ENCODE data around the gene TSEN54. TPM values are rescaled to one million over a fixed set of nuclear protein-coding genes. Genes with fewer than 3 reads are reported as not detected.

TSEN54 gene
- total RNA-seq, 2 experiments from 2014 or later = 57.4 to 69.8 TPM

- H3K4me1 ChIP-seq (ENCODE audit: insufficient read depth, low read length, poor library complexity, severe bottlenecking) = peaks cover 14% of the 10 kb centered on the region
- intact Hi-C loops (cut with micrococcal nuclease; ENCODE audit: unreplicated experiment) = no loop called here
- no peak overlapping the region for H3K27ac ChIP-seq (ENCODE audit: low read depth, low read length, poor library complexity, severe bottlenecking)
- BruUV-seq (replicated peaks) = no TSS peak
- no peak overlapping the region for H2AFZ ChIP-seq (ENCODE audit: low read length)
- H3K9me2 ChIP-seq (ENCODE audit: insufficient read depth, low read length) = no peaks in the 10 kb centered on the region
- no peak for DNase-seq (ENCODE audit: low spot score)
- ChIA-PET POLR2A (interaction anchor here (0.5 to 1.2 kb wide), 3 partner anchors 11 to 350 kb away, joined by 3 to 5 read pairs (median 3); no protein-coding TSS in a partner anchor), CTCF (ENCODE audit: unreplicated experiment) (interaction anchor here (0.6 kb wide), 2 partner anchors 13 to 161 kb away, joined by 3 to 6 read pairs; no protein-coding TSS in a partner anchor)
- no peaks in the 10 kb centered on the region for H3K9me3 ChIP-seq (ENCODE audit: low read length)
- peaks cover 22% of the 10 kb centered on the region for H3K36me3 ChIP-seq (ENCODE audit: insufficient read depth, low read length)
- no peak overlapping the region for H3K4me2 ChIP-seq (ENCODE audit: low read length)
- H3K79me2 ChIP-seq (ENCODE audit: insufficient read depth, low read depth, low read length) = no peaks in the 10 kb centered on the region
- TF ChIP-seq CTCF (conservative IDR thresholded peaks at IDR 0.05; ENCODE audit: low read length) (no peak), EZH2phosphoT487 (IDR thresholded peaks at IDR 0.05; ENCODE audit: borderline replicate concordance, low read depth, low read length) (no peak)
- H4K20me1 ChIP-seq (ENCODE audit: insufficient read depth, low read length) = no peaks in the 10 kb centered on the region
- H3K4me3 ChIP-seq (ENCODE audit: low read depth, low read length, poor library complexity, severe bottlenecking) = no peak overlapping the region
These were observed 43.1 kb upstream of the TSEN54 start for GRCh38 chr17:75473246-75473645.

GRCh38 chr17:75474736-75475135 is 41.6 kb upstream of the TSEN54 start:
- no peak for DNase-seq (ENCODE audit: low spot score)
- BruUV-seq (replicated peaks) = no TSS peak
- no peaks in the 10 kb centered on the region for H4K20me1 ChIP-seq (ENCODE audit: insufficient read depth, low read length)
- peaks cover 22% of the 10 kb centered on the region for H3K36me3 ChIP-seq (ENCODE audit: insufficient read depth, low read length)
- H3K79me2 ChIP-seq (ENCODE audit: insufficient read depth, low read depth, low read length) = no peaks in the 10 kb centered on the region
- no peak overlapping the region for H2AFZ ChIP-seq (ENCODE audit: low read length)
- H3K4me1 ChIP-seq (ENCODE audit: insufficient read depth, low read length, poor library complexity, severe bottlenecking) = peaks cover 14% of the 10 kb centered on the region
- no peak overlapping the region for H3K4me3 ChIP-seq (ENCODE audit: low read depth, low read length, poor library complexity, severe bottlenecking)
- ChIA-PET CTCF (ENCODE audit: unreplicated experiment) (no interaction called here), POLR2A (interaction anchor here (0.8 to 1.1 kb wide), 2 partner anchors 13 to 19 kb away, joined by 3 read pairs; no protein-coding TSS in a partner anchor)
- H3K9me2 ChIP-seq (ENCODE audit: insufficient read depth, low read length) = no peaks in the 10 kb centered on the region
- no peak overlapping the region for H3K27ac ChIP-seq (ENCODE audit: low read depth, low read length, poor library complexity, severe bottlenecking)
- TF ChIP-seq EZH2phosphoT487 (IDR thresholded peaks at IDR 0.05; ENCODE audit: borderline replicate concordance, low read depth, low read length) (no peak), CTCF (conservative IDR thresholded peaks at IDR 0.05; ENCODE audit: low read length) (no peak)
- no peaks in the 10 kb centered on the region for H3K9me3 ChIP-seq (ENCODE audit: low read length)
- intact Hi-C loops (cut with micrococcal nuclease; ENCODE audit: unreplicated experiment) = no loop called here
- no peak overlapping the region for H3K4me2 ChIP-seq (ENCODE audit: low read length)

- H3K4me1 ChIP-seq (ENCODE audit: insufficient read depth, low read length, poor library complexity, severe bottlenecking) = peaks cover 14% of the 10 kb centered on the region
- H3K4me2 ChIP-seq (ENCODE audit: low read length) = no peak overlapping the region
- DNase-seq (ENCODE audit: low spot score) = no peak
- no peak overlapping the region for H3K27ac ChIP-seq (ENCODE audit: low read depth, low read length, poor library complexity, severe bottlenecking)
- no peaks in the 10 kb centered on the region for H3K9me2 ChIP-seq (ENCODE audit: insufficient read depth, low read length)
- H3K79me2 ChIP-seq (ENCODE audit: insufficient read depth, low read depth, low read length) = no peaks in the 10 kb centered on the region
- peaks cover 22% of the 10 kb centered on the region for H3K36me3 ChIP-seq (ENCODE audit: insufficient read depth, low read length)
- no peak overlapping the region for H2AFZ ChIP-seq (ENCODE audit: low read length)
- H3K9me3 ChIP-seq (ENCODE audit: low read length) = no peaks in the 10 kb centered on the region
- no peak overlapping the region for H3K4me3 ChIP-seq (ENCODE audit: low read depth, low read length, poor library complexity, severe bottlenecking)
- no TSS peak for BruUV-seq (replicated peaks)
- TF ChIP-seq EZH2phosphoT487 (IDR thresholded peaks at IDR 0.05; ENCODE audit: borderline replicate concordance, low read depth, low read length) (no peak), CTCF (conservative IDR thresholded peaks at IDR 0.05; ENCODE audit: low read length) (no peak)
- intact Hi-C loops (cut with micrococcal nuclease; ENCODE audit: unreplicated experiment) = no loop called here
- POLR2A ChIA-PET = no interaction called here
- CTCF ChIA-PET (ENCODE audit: unreplicated experiment) = no interaction called here
- H4K20me1 ChIP-seq (ENCODE audit: insufficient read depth, low read length) = no peaks in the 10 kb centered on the region
These were observed 41.0 kb upstream of the TSEN54 start for GRCh38 chr17:75475144-75475835.

Data from OCI-LY7 (cell line).